Sigmoid colon (tissue), 4 donors: ENCODE measurements around the gene FOXP1.

ENCODE experiments used
- POLR2A ChIP-seq, 2 donors: fragments of 450-650 bp; IDR thresholded peaks; one replicate each; pipeline ENCODE4 v1.6.1; 2016; ENCODE audit warnings: antibody characterized with exemption in 2 of 2, mild to moderate bottlenecking in 2 of 2, moderate library complexity in 2 of 2
- POLR2AphosphoS5 ChIP-seq, 4 donors: sonication (generic); formaldehyde crosslinking; IDR thresholded peaks; one replicate each; pipeline ENCODE4 v1.6.1; 2017; ENCODE audit warnings: antibody characterized with exemption in 4 of 4

DNA sequence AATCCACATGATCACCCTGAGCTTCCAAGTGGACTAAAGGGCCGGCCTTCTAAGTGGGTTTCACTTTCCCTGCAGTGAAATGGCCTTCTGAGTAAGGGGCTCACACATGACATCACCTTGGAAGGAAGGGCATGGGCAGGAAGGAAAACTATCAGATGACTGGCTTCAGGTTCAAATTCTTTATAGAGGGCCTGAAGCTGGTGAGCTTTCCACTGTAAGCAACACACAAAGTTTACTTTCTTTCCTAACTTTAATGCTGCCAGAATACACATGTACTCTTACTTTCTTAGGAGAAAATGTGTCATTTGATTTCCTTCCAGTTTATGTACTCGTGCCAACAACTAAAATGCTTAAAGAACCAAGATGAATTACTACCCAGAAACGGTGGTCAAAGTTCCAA lies 475.6 kb downstream of the FOXP1 start:
- TF ChIP-seq POLR2A (IDR thresholded peaks at IDR 0.05) (no peak), POLR2AphosphoS5 (IDR thresholded peaks at IDR 0.05) (peak in 2 of 4 donors; percentile 7 to 37)
